MG63 (cell line): ENCODE data around the gene EPB41L4B. TPM values are rescaled to one million over a fixed set of nuclear protein-coding genes. Genes with fewer than 3 reads are reported as not detected.
"Not testable (repeated sequence)": the region's sequence is repeated elsewhere in the genome, so short reads cannot be mapped to it uniquely, and the experiment has no call there.

Source experiments
- DNase-seq: peaks from one replicate; pipeline ENCODE4 v3.0.0-alpha.2; 2020
- H3K27me3 ChIP-seq: fragments of 250-450 bp; sonication (Bioruptor Pico); 2 replicates; pipeline ENCODE4 v1.5.1; 2020; ENCODE audit warnings: mild to moderate bottlenecking, moderate library complexity
- H3K36me3 ChIP-seq: fragments of 250-450 bp; sonication (Bioruptor Pico); 2 replicates; pipeline ENCODE4 v1.5.1; 2020; ENCODE audit warnings: mild to moderate bottlenecking, moderate library complexity
- H3K4me3 ChIP-seq: fragments of 250-450 bp; sonication (Bioruptor Pico); 2 replicates; pipeline ENCODE4 v1.5.1; 2020; ENCODE audit warnings: mild to moderate bottlenecking, moderate library complexity
- H3K9me3 ChIP-seq: fragments of 250-450 bp; sonication (Bioruptor Pico); 2 replicates; pipeline ENCODE4 v1.5.1; 2020; ENCODE audit warnings: mild to moderate bottlenecking, moderate library complexity
- total RNA-seq: library from RNA; depleted of rRNA; stranded (reverse); fragments of >200 nt; shearing (Covaris generic); gene quantifications from 2 replicates; pipeline ENCODE4 v1.2.3, GENCODE V29; 2014; ENCODE audit warnings: low replicate concordance

EPB41L4B gene
- total RNA-seq, 1 experiment from 2014 or later = 3.1 TPM

GRCh38 chr9:109283672-109284071, 37.2 kb downstream of the EPB41L4B start:
- H3K9me3 ChIP-seq = not testable (repeated sequence)

DNA sequence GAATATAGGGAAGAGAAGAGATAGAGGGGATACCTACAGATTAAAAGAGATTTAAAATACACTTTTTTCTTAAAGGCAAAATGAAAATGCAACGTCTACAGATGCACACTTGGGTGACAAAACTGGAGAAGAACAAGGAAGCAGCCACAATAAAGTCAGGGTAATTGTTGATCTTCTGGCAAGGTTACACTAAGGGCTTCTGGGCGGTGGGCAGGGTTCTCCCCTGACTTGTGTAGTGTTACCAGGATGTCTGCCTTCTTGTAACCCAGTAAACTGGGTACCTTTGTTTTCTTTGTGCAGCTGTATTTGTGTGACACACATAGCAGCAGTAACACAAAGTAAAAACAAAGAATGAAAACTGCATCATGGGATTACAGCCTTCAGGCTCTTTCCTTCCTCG, 37.8 kb downstream of the EPB41L4B start:
- Histone ChIP-seq H3K9me3 (peaks cover 4% of the 10 kb centered on the region; the same call in 1 of the 2 replicates), H3K27me3 (no peaks in the 10 kb centered on the region), H3K4me3 (no peak overlapping the region), H3K36me3 (no peaks in the 10 kb centered on the region)
- DNase-seq = no peak

More at GRCh38 chr9:109283672-109284071, 37.2 kb downstream of the EPB41L4B start:
- not testable (repeated sequence) for H3K27me3 ChIP-seq, H3K36me3 ChIP-seq, DNase-seq, H3K4me3 ChIP-seq

DNA sequence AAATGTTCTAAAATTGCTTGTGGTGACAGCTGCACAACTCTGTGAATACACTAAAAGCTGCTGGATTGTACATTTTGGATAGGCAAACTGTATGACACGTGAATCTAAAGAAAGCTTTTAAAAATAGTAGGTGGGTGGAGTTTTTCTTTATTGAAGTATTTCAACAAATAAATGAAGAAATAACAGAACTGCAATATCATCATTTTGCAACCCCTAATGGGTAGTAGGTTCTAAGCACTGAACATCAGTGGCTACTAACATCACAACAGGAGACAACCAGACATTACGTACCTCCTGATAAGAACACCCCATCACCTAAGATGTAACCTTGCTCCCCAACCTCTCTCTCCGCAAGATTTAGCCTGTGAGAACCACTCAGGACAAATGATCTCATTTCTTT, 38.6 kb downstream of the EPB41L4B start:
- no peak for DNase-seq
- Histone ChIP-seq H3K27me3 (no peaks in the 10 kb centered on the region), H3K4me3 (no peak overlapping the region), H3K9me3 (peaks cover 4% of the 10 kb centered on the region; the same call in 1 of the 2 replicates), H3K36me3 (no peaks in the 10 kb centered on the region)

GRCh38 chr9:109281518-109281917, 39.3 kb downstream of the EPB41L4B start:
- H3K27me3 ChIP-seq = no peaks in the 10 kb centered on the region
- H3K9me3 ChIP-seq = peaks cover 4% of the 10 kb centered on the region; the same call in 1 of the 2 replicates
- no peaks in the 10 kb centered on the region for H3K36me3 ChIP-seq
- no peak overlapping the region for H3K4me3 ChIP-seq
- DNase-seq = no peak

GRCh38 chr9:109278848-109279247, 42.0 kb downstream of the EPB41L4B start:
- Histone ChIP-seq H3K4me3 (no peak overlapping the region), H3K27me3 (no peaks in the 10 kb centered on the region), H3K36me3 (no peaks in the 10 kb centered on the region), H3K9me3 (peaks cover 4% of the 10 kb centered on the region; the same call in 1 of the 2 replicates)
- no peak for DNase-seq

DNA sequence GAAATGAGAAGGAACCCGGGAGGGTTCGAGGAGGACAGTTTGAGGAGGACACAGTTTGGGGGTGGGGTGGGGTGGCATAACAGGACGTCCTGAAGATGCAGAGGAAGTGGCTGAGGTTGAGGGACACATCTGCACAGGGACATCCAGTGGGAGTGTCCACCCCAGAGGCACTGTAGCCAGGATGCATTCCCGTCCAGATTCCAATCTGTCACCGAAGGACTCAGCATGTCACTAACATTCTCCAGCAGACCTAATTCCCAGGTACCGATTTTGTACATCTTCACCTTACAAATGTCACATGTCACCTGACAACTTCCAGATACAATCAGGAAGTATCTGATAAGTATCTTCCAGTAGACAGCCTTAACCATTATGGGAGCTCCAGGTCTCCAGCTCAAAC, 42.6 kb downstream of the EPB41L4B start:
- H3K36me3 ChIP-seq = no peaks in the 10 kb centered on the region
- peaks cover 4% of the 10 kb centered on the region; the same call in 1 of the 2 replicates for H3K9me3 ChIP-seq
- no peak for DNase-seq
- H3K4me3 ChIP-seq = no peak overlapping the region
- H3K27me3 ChIP-seq = no peaks in the 10 kb centered on the region

- Histone ChIP-seq H3K36me3 (no peaks in the 10 kb centered on the region), H3K27me3 (no peaks in the 10 kb centered on the region), H3K4me3 (no peak overlapping the region), H3K9me3 (peaks cover 4% of the 10 kb centered on the region; the same call in 1 of the 2 replicates)
- no peak for DNase-seq
Measured at GRCh38 chr9:109277451-109277850, 43.4 kb downstream of the EPB41L4B start.

DNA sequence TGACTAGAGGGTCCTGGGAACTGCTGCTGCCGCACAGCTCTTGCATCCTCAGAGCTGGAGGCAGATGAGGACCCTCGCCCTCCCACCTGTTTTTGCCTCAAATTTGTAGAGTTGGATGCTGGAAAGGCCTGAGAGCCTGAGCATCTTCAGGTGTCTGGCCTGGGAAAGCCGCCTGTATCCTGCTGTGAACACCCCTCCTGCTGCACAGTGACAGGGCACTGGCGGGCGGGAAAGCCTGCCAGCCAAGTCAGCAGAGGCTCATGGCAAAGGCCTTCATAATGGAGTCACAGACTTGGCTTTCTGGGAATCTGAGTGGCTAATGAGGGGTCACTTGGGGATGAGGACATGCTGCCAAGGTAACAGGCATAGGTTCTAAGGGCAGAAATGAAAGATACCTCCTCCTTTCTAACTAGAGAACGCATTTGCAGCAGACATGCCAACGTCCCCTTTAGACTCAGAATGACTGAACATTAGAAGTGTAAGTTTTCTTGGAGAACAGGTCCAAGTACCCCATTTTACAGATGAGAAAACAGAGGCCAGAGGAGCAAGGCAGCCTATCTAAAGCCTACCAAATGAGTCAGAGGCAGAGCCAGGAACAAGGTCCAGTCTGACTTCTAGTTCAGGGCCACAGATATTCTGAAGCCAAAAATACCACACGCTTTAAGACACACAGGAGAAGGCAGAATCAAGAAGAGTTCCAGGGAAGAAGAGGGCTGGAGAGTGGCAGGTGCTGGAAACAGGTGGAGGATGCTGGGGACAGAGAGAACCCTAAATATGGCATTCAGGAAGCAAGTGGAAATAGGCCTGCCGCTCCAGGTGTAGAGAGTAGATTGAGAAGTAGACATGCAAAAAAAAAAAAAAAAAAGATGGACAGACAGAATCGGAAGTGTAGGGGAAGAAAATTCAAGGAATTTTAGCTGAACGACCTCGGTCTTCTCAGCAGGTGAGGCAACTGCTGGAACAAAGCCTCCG, 44.1 kb downstream of the EPB41L4B start:
- no peaks in the 10 kb centered on the region for H3K36me3 ChIP-seq
- no peak for DNase-seq
- H3K4me3 ChIP-seq = no peak overlapping the region
- no peaks in the 10 kb centered on the region for H3K9me3 ChIP-seq
- no peaks in the 10 kb centered on the region for H3K27me3 ChIP-seq

DNA sequence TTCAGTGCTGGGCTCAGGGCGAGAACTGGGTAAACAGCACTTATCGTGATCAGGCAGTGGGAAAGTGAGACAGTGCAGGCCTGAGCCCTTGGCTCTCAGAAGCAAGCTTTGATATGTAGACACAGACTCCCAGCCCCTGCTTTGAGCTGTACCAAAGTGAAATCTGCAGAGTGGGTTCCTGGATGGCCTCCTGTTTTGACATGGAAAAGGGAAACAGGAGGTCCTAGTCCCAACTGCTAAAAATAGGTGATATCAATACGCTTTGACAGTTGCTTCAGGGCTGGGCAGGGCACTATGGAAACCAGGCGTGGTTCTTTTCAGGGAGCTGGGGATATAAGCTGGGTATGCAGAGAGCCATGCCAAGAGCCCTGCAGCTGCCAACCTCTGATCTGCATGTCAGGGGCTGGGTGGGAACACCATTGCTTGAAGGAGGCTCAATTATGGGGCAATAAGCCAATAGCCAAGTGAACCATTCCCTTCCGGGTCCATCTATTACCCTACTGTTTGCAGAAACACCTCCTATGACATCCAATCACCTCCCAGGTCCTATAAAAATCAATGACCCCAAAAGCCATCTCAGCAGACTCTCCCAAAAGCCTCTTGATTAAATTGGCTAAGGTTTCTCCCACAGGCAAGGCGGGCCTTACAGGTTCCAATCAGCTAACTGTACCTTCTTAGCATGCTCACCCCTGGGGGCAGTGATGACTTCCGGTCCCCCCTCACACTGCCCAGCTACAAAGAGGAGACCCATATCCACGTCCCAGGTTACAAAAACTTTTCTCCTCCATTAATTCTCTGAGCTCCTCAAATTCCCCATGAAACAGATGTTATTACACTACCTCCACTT, 45.8 kb downstream of the EPB41L4B start:
- no peaks in the 10 kb centered on the region for H3K9me3 ChIP-seq
- no peak for DNase-seq
- H3K27me3 ChIP-seq = no peaks in the 10 kb centered on the region
- H3K36me3 ChIP-seq = no peaks in the 10 kb centered on the region
- H3K4me3 ChIP-seq = no peak overlapping the region

GRCh38 chr9:109273869-109274268, 47.0 kb downstream of the EPB41L4B start:
- Histone ChIP-seq H3K9me3 (no peaks in the 10 kb centered on the region), H3K27me3 (no peaks in the 10 kb centered on the region), H3K36me3 (no peaks in the 10 kb centered on the region), H3K4me3 (no peak overlapping the region)
- no peak for DNase-seq

DNA sequence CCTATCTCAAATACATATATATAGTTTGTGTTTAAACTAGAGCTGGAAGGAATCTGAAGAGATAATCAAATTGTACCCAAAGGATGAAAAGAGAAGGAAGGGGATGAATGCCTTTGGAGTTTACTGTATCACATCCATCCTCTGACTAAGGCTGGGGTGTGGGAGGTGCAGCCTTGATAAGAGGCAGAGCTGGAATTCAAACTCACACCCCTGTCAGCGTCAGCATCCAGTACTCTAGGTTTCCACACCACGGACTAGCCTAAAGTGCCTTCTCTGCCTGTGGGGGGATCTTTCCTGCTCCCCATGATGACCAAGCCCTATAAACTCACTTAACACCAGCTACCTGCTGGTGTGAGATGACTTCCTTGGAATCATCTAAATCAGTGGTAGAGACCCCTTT, 48.1 kb downstream of the EPB41L4B start:
- Histone ChIP-seq H3K27me3 (no peaks in the 10 kb centered on the region), H3K4me3 (no peak overlapping the region), H3K9me3 (no peaks in the 10 kb centered on the region), H3K36me3 (no peaks in the 10 kb centered on the region)
- no peak for DNase-seq

DNA sequence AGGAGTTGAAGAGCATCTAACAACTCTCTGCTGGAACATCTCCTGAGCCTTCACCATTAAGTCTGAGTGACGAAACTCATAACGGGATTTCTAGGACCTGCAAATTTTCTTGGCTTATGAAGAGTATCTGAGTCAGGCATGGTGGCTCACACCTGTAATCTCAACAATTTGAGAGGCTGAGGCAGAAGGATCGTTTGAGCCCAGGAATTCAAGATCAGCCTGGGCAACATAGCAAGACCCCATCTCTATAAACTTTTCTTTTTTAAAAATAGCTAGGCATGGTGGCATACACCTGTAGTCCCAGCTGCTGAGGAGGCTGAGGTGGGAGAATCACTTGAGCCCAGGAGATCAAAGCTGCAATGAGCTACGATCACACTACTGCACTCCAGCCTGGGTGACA, 48.8 kb downstream of the EPB41L4B start:
- no peak overlapping the region for H3K4me3 ChIP-seq
- DNase-seq = no peak
- no peaks in the 10 kb centered on the region for H3K27me3 ChIP-seq
- no peaks in the 10 kb centered on the region for H3K36me3 ChIP-seq
- H3K9me3 ChIP-seq = 0 out of 2 replicates have a peak, but pooled peaks cover 3% of the 10 kb centered on the region

DNA sequence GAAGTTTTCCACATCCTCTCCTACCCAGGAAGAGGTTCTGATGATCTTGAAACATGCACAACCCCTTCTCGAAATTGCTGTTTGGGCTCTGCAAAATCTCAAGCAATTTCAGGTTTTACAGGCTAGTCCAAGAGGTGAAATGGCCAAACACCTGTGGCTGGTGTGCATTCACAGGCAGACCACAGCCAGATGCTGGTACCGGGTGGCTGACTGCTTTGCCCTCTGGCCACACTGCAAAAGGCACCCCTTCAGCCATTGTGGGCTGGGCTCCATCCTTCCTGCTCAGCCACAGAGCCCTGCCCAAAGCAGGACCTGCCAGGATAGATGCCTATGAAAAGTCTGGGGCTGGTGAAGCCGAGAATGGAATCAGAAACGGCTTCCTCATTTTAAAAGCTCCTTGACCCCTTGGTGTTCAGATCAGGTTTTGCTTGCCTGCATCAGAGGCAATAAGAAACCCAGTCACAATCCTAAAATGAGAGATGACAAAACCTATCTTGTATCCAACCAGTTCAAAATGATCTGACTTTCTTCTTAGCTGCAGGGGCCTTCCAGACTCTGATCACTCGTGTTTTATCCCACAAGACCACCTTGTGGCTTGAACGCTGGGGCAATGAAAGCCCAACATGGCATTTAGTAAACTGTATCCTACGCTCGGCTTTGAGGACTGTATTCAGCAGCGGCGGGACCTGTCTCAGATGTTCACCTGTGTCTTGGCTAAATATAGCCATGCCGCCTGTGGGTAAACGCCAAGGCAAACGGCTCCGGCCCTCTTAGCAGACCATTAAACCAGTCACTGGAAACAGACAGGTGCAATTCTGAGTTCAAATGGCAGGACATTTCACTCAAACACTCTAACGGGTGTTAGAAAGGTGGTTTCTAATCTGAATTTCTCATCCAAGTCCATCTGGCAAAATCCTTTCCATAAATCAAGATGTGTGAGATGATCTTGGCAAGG, 49.6 kb downstream of the EPB41L4B start:
- no peaks in the 10 kb centered on the region for H3K36me3 ChIP-seq
- no peak for DNase-seq
- H3K9me3 ChIP-seq = 0 out of 2 replicates have a peak, but pooled peaks cover 3% of the 10 kb centered on the region
- no peak overlapping the region for H3K4me3 ChIP-seq
- H3K27me3 ChIP-seq = no peaks in the 10 kb centered on the region

GRCh38 chr9:109270441-109270840, 50.4 kb downstream of the EPB41L4B start:
- no peak overlapping the region for H3K4me3 ChIP-seq
- no peak for DNase-seq
- 0 out of 2 replicates have a peak, but pooled peaks cover 3% of the 10 kb centered on the region for H3K9me3 ChIP-seq
- H3K36me3 ChIP-seq = no peaks in the 10 kb centered on the region
- no peaks in the 10 kb centered on the region for H3K27me3 ChIP-seq

DNA sequence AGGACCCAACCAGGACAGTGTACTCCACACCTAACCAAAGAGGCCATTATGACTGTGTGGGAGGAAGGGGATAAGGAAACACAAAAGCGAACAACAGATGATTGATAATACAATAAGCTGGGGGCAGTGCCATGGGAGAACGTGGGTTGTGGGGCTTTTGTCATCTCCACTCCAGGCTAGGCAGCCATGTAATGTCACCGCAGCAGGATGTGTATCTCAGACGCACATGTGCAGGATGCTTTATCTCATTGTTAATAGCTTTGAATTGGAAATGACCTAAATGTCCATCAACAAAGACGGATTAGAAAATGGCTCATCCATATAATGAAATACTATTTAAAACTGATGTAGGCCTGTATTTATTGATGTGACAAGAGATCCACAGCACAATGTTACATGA, 51.0 kb downstream of the EPB41L4B start:
- no peak for DNase-seq
- Histone ChIP-seq H3K36me3 (no peaks in the 10 kb centered on the region), H3K27me3 (no peaks in the 10 kb centered on the region)

GRCh38 chr9:109269081-109269480, 51.8 kb downstream of the EPB41L4B start:
- Histone ChIP-seq H3K9me3 (0 out of 2 replicates have a peak, but pooled peaks cover 3% of the 10 kb centered on the region), H3K36me3 (no peaks in the 10 kb centered on the region), H3K4me3 (no peak overlapping the region), H3K27me3 (no peaks in the 10 kb centered on the region)
- DNase-seq = no peak

More for the DNA sequence above, 51.0 kb downstream of the EPB41L4B start:
- Histone ChIP-seq H3K4me3 (no peak overlapping the region), H3K9me3 (0 out of 2 replicates have a peak, but pooled peaks cover 3% of the 10 kb centered on the region)
